Measurements from ENCODE around the gene EID2B.
A peak's percentile ranks its signal among the peaks of the same experiment; 100 is the strongest.

EID2B gene

GRCh38 chr19:39489756-39490155, 42.9 kb downstream of the EID2B start:
- H3K27ac ChIP-seq = no peak overlapping the region
- no peak for TF ChIP-seq ZFX (IDR thresholded peaks at IDR 0.05; ENCODE audit: borderline replicate concordance)
- TF ChIP-seq CTCF (IDR thresholded peaks at IDR 0.05) = no peak

DNA sequence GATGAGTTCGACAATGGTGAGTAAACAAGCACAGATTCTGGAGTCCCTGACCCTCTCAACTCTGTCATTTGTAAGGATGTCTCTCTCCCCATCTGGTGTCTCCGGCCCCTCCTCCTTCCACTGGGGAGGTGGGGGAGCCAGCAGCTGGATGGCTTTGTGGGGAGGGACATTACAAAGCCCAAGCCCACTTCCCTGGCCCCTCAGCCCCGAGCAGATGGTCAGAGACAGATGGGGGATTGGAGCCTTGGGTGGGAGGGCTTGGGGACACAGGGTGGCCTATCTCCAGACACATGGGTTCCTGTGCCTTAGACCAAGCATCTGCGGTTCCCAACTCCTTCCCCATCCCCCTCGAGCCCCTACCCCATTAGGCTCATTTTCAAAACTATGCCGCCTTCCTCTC, 49.5 kb downstream of the EID2B start:
- no peak overlapping the region for H3K27ac ChIP-seq
- TF ChIP-seq ZFX (IDR thresholded peaks at IDR 0.05; ENCODE audit: borderline replicate concordance) = no peak
- no peak for TF ChIP-seq CTCF (IDR thresholded peaks at IDR 0.05)

DNA sequence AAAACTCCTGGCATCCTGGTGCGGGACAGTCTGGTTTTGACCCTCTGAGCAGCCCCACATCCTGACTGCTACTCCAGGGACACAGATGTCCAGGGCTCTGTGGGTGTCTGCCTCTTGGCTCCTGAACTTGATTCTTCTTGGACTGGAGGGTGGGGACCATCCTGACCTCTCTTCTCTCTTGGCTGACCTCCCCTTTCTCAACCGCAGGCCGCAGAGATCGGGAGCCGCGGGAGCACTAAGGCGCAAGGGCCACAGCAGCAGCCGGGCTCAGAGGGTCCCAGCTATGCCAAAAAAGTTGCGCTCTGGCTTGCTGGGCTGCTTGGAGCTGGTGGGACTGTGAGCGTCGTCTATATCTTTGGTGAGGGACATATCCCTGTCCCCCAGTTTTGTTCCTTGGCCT, 51.0 kb downstream of the EID2B start:
- peak overlapping the region; percentile 73 for H3K27ac ChIP-seq
- TF ChIP-seq CTCF (IDR thresholded peaks at IDR 0.05) = no peak
- no peak for TF ChIP-seq ZFX (IDR thresholded peaks at IDR 0.05; ENCODE audit: borderline replicate concordance)

- H3K27ac ChIP-seq = peak overlapping the region; percentile 73
- TF ChIP-seq ZFX (IDR thresholded peaks at IDR 0.05; ENCODE audit: borderline replicate concordance) (no peak), CTCF (IDR thresholded peaks at IDR 0.05) (no peak)
Observed at GRCh38 chr19:39481229-39481545, 51.5 kb downstream of the EID2B start.
